Activated T-cell treated with anti-CD3 and anti-CD28 coated beads for 48 hours (primary cell): ENCODE measurements around the gene SCTR.

Experiments used
- DNase-seq: peaks from one replicate; pipeline ENCODE4 v3.0.0-alpha.2; 2020; ENCODE audit warnings: low read depth

Gene SCTR

GRCh38 chr2:119523952-119524694 lies at the start of gene SCTR:
SCTR (minus strand) TSS chr2:119524483; CDS start chr2:119524226, 257 bp downstream.
- DNase-seq = no peak

GRCh38 chr2:119567292-119567691 lies 43.0 kb upstream of the SCTR start:
- DNase-seq = no peak

DNA sequence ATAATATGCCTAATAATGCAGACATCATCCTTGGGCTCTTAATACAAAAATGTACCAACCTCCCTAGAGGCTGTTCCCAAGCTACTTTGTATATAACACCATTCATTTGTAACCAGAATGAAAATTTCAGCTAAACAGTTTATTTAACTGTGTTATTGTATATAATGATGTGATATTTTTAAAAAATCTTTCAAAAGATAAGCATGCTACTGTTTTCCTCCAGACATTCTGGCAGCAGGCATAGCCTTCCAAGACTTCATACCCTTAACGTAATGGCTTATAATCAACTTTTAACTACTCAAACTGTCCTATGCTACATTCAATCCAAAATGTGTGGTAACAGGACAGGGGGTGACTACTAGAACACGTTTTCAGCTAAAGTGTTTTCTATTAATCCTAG lies 41.2 kb upstream of the SCTR start:
- no peak for DNase-seq

GRCh38 chr2:119553687-119554344 lies 29.5 kb upstream of the SCTR start:
- no peak for DNase-seq

GRCh38 chr2:119552902-119553301 lies 28.6 kb upstream of the SCTR start:
- DNase-seq = no peak

DNA sequence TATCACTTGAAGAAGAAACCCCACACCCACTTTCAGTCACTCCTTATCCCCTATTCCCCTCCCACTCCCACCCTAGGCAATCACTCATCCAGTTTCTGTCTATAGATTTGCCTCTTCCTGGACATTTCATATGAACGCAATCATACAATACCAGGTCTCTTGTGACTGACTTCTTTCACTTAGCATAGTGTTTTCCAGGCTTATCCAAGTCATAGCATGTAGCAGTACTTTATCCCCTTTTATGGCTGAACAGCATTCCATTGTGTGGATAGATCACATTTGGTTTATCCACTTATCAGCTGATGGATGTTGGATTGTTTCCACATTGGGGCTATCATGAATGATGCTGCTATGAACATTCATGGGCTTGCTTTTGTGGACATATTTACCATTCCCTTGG lies 26.6 kb upstream of the SCTR start:
- DNase-seq = no peak

DNA sequence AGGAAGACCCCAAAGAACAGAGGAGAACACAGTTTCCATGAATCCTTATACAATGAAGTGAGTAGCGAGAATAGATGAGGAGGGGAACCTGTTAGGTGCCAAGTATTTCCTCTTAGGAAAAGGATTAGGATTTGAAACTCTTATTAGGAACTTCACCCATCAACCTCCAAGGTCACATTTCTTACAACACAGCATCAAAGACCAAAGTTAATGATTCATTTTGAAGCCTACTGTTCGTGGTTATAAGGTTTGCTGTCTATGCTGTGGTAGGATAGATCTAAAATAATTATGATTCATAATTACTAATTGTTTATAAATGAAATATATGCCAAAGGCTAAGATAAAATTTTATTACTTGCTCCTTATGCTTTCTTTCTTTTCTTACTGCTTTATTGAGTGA lies 26.1 kb upstream of the SCTR start:
- DNase-seq = no peak

DNA sequence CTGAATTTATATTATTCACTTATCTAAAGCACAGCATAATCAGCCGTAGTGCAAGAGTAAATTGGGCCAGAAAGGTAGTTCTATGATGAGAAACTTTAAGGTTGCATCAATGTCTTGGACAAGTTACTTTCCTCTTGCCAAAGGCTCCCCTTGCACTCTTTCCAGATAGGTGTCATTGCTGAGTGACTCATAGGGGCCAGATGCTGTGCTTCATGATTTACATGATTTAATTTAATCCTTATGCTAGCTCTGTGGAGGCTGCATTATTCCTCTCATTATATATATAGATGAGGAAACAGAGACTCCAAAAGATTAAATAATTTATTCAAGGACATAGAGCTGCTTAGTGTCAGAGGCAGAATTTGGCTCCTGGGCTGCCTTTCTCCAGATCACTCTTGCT lies 25.0 kb upstream of the SCTR start:
- no peak for DNase-seq

GRCh38 chr2:119548516-119549120 lies 24.3 kb upstream of the SCTR start:
- DNase-seq = no peak

GRCh38 chr2:119546447-119546767 lies 22.1 kb upstream of the SCTR start:
- no peak for DNase-seq

- no peak for DNase-seq
Measured at GRCh38 chr2:119545754-119546446, 21.6 kb upstream of the SCTR start.

- DNase-seq = no peak
Measured at GRCh38 chr2:119544939-119545475, 20.7 kb upstream of the SCTR start.

DNA sequence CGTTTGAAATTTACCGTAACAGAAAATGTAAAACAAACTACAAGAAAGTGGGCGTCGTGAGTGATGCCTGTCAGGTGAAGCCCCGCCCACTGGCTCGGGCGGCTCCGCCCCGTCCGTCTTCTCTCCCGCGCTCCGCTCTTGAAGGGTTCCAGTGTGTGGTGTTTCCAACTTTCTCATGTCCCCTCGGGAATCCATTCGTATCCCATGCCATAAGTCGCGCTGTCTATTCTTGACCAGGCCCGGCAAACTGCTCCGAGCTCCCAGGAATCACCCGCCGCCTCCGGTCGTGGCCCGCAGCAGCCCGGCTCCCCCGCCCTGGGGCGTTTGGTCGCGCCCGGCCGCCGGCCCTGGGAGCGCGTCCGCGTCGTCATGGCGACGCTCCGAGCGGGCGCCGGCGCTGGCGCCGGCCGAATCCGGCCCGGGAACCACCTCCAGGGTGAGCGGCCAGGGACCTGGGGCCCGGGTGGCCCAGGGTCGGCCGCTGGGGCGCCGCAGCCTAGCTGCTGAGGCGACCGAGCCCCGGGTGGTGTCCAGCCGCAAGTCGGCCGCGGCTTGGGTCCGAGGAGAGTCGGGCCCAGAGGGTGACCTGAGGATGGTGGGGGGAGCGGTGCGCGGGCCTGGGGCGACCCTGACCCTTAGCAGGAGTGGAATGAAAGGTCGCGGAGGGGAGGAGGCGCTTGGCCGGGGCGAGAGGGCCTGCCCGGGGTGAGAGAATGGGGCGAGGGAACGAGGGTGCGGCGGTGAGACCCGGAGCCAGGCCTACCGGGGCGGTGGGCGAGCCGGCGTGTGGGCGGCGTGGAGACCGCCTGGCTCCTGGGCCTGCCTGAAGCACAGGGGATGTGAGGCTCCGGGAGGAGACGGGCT lies 20.0 kb upstream of the SCTR start, which contains the start of gene CFAP221:
TSS of gene CFAP221 (plus strand) at position 375 of the 864 bp plus-strand sequence. CDS start 1,683 bp downstream, outside the sequence.
- peak; percentile 61 for DNase-seq

GRCh38 chr2:119541476-119541875 lies 17.2 kb upstream of the SCTR start:
- no peak for DNase-seq

DNA sequence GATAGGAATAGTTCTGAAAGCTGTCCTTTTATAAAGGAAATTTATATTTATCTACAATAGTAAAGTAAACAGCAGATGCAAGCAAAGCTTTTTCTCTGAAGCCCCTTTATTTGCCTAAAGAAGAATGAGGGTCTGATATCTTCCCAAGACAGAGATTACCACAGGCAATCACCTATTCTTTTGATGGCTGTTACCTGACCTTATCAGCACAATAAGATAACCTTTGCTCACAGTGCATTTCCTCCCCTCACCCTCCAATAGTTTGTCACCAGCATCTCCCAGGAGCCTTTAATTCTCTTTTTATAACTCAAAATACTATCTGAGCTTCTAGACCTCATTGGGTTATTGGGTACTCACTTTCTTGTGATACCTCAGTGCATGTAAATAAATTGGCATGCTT lies 13.5 kb upstream of the SCTR start:
- no peak for DNase-seq

GRCh38 chr2:119536707-119537106 lies 12.4 kb upstream of the SCTR start:
- DNase-seq = no peak

- no peak for DNase-seq
Measured at GRCh38 chr2:119536211-119536610, 11.9 kb upstream of the SCTR start.

DNA sequence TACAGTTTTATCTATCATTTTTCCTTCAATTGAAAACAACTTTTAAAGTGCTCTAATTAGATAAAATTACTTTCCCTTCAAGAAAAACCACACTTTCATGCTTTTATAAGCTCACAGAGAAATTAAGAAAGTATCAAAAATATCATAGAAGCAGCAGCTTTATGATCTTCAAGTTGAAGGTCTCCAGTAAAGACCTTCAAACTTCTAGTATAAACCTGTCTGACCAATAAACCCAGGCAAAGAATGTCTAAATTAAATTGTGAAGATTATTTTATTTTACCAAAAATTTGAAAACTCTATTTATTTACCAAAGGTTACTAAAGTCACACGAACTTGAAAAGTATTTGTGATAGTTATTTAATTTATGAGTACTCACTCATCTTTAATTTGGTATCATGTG lies 9.3 kb upstream of the SCTR start:
- DNase-seq = no peak

- DNase-seq = no peak
Measured at GRCh38 chr2:119531292-119531691, 7.0 kb upstream of the SCTR start.

GRCh38 chr2:119527999-119528398 lies 3.7 kb upstream of the SCTR start:
- no peak for DNase-seq

GRCh38 chr2:119525614-119526013 lies 1.3 kb upstream of the SCTR start:
- no peak for DNase-seq
